Stimulated activated CD8-positive, alpha-beta memory T cell treated with anti-CD3 and anti-CD28 coated beads, Interleukin-15, amount 100 ng/mL, for 4 hours (primary cell): ENCODE data around the gene COLGALT1.

Source experiments
- DNase-seq, 2 donors: peaks; one replicate each; pipeline ENCODE4 v3.0.0-alpha.2; 2020; ENCODE audit warnings: low read depth in 2 of 2

The COLGALT1 gene

DNA sequence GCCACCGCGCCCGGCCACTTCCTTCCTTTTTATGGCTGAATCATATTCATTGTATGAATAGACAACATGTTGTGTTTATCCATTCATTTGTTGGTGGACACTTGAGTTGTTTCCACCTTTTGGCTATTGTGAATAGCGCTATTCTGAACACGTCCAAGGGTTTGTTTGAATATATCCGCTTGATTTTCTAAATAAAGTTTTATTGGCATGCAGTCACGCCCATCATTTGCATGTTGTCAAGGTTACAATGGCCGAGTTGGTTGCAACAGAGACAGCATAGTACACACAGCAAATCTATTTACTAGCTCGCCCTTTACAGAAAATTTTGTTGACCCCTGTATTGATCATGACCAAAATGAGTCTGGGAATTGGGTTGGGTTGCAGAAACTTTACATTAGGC, 43.5 kb downstream of the COLGALT1 start:
- DNase-seq = no peak

DNA sequence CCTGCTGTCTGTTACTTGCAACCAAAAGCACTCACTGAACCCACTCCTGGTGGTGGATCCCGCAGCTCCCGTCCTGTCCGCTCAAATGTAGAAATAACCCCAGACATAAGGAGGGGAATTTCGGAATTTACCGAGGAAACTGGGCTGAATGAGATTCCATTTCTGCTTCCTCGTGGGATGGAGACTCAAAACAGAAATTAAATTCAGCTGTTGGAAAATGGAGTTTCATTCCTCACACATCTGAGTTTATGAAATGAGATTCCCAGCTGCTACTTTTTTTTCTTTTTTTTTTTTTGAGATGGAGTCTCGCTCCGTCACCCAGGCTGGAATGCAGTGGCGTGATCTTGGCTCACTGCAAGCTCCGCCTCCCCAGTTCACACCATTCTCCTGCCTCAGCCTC, 44.3 kb downstream of the COLGALT1 start:
- DNase-seq = no peak

DNA sequence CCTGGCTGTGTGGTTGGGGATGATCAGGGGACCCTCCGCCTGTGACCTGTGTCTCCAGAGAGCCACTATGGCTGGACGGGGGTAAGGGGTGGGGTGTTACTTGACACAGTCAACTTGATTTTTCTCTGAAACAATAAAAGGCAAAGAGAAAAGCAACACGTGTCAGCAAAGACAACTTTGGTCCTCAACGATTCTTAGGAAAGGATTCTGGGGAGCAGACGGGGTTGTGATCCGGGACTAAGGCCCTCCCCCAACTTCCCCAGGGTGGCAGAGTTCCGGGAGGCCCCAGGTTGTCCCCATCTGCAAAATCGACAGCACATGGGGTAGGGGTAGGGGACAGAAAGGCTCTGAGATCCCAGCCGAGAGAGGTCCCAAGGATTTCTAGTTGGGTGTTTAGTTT, 46.2 kb downstream of the COLGALT1 start:
- no peak for DNase-seq

DNA sequence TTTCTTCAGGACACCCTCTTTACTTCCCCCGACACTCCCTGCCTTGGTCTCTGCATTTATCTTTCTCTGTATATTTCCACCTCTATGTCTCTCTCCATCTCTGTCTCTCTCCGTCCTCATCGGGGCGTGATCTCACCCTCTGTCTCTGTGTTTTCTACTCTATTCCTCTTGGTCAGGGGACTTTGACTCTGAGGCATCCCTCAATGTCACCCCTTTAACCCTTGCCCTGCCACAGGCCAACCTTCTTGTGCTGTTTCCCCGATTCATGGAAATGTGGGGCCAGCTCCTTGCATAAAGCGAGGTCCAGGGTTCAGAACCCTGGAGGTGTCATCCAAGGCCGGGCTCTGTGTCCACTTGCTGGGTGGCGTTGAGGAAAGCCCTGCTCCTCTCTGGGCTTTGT, 46.8 kb downstream of the COLGALT1 start:
- DNase-seq = no peak

DNA sequence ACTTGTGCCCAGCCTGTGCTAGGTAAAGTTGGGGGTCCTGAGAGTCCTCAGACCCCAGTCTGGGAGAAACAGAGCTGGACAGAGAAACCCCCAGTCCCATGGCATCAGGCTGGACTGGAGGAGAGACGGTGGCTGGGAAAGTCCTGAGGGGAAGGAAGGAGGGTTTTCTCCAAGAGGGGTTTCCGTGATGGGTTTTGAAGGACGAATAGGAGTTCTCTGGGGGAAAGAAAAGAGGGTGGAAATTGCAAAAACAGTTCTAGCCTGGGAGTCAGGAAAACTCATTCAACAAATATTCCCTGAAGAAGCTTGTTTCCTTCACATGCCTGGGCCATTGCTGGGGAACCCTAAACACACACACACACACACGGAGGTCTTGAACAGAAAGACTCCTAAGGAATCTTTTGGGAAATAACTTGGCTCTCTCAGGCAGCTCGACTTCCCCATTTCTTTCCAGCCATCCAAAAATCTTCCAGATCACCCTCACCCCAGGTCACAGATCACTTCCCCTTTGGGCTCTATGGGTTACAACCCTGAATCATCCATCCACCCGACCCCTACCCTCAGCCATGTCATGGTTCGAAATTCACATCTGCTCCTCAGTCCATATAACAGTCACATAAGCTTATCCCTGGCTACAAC, 47.5 kb downstream of the COLGALT1 start:
- no peak for DNase-seq

DNA sequence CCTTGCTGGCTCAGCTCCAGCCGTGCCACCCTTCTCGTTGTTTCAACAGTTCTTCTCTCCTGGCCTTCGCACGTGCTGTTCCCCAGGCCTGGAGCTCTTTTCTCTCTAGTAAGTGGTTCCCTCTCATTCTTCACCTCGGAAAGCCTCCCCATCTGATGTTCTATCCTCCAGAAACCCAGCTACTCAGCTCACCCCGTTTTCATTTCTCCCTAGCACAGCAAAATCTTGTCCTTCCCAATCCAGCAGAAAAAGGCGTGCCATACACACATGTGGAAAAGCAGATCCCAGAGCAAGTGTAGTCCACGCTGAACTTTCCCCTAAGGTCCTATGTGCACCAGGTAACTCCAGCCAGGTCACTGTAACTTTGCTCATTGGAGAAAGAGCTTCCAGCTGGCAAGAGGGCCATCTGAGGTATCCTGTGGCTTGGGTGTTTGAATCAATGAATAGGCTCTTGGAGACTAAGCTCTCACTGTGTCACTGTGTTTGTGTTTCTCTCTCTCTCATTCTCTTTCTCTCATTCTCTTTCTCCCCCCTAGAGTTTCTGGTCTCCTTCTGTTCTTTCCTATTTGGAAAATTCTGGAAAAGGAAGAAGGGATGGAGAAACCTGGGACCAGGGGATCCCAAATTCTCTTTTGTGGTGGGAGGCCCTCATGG, 49.0 kb downstream of the COLGALT1 start:
- DNase-seq = no peak

DNA sequence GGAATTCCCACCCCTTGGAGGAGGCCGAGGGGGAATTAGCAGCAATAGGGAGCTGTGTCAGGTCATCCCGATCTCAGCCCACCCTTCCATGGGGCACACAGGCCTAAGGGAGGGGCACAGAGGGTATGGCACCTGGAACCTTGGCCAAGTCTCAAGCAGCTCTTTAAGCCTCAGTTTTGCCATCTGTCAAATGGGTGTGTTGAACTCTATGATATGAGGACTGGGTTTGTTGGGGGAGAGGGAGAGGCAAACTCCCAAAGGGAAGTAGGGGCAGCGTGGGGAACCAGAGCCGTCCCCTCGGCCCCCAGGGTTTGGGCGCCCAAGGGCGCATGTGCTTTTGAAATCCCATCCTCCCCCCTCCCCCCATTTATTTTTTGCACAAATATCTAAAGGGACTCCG, 49.7 kb downstream of the COLGALT1 start:
- DNase-seq = no peak

DNA sequence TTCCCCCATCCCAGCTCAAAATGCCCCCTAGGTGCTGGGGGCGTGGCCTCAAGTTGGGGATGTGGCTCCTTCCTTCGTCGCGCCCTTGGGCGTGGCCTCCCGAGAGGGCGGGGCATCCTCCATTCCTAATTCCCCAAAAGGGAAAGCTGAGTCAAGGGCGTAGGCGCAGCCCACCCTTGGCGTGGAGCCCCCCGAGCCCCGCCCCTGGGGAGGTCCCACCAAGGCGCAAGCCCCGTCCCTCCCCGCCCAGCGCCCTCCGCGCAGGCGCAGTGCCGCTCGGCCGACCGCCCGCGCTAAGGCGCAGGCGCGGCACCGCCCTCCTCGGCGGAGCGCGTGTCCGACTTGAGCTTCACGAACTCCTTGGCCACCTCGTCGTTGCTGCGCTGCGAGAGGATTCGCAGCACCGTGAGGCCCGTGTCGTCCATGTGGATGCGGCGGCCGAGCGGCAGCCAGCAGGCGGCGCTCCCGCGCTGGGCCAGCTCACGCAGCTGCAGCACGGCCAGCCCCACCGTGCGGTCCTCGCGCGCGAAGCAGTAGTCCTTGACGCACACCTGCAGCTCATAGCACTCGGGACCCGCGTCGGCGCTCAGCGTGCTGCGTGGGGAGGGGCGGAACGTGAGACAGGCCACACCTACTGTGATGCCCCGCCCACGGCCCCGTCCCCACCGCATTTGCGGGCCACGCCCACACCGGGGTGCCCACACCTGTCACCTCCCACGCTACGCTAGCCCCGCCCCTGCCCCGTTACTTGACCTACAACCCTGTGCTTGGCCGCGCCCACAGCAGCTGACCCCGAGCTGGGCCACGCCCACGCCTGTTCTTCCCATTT, 50.5 kb downstream of the COLGALT1 start:
- DNase-seq = peak; percentile 56 to 71

DNA sequence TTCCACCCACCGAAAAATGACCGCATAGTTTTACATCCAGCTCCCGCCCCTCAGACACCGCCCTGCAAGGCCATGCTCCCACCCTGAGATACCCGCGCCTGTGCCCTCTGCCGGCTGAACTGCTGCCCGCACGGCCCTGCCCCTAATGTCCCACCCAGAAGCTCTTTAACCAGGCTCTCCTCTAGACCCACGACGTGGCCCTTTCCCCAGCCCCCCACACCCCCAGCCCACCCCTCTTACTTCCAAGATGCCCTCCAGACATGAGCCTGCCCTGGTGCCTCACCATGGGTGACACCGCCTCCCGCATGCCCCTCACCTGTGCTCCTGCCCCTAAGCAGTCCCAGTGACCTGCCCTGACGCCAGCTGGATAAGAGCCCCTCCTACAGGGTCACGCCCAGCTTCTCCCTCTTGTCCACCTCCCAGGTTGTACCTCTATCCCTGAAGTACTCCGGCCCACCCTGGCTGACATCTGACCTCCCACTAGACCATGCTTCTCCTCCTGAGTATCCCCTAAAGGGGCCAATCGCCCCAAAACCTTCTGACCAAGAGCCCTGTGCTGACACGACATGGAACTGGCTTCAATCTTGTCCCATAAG, 51.2 kb downstream of the COLGALT1 start:
- DNase-seq = no peak

DNA sequence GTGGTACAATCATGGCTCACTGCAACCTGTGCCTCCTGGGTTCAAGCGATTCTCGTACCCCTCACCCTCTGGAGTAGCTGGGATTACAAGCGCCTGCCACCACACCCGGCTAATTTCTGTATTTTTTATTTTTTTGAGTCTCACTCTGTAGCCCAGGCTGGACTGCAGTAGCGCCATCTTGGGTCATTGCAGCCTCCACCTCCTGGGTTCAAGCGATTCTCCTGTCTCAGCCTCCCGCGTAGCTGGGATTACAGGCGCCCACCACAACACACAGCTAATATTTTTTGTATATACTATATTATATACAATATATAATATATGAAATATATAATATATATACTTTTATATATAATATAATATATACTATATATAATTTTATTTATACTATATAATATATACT, 52.5 kb downstream of the COLGALT1 start:
- no peak for DNase-seq

DNA sequence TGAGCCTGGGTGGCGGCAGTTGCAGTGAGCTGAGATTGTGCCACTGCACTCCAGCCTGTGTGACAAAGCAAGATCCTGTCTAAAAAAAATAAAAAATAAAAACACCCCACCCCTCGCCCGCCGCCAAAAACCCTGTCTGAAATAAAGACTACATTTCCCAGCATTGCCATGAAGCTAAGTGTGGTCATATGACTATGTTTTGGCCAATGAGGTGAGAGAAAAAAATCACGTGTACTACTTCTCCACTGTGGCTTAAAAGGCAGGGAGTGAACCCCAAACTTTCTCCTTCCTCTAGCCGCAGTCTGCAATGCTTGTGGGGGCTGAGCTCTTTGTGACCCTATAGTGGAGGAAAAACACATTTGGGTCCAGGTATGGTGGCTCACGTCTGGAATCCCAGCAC, 54.9 kb downstream of the COLGALT1 start:
- DNase-seq = no peak

DNA sequence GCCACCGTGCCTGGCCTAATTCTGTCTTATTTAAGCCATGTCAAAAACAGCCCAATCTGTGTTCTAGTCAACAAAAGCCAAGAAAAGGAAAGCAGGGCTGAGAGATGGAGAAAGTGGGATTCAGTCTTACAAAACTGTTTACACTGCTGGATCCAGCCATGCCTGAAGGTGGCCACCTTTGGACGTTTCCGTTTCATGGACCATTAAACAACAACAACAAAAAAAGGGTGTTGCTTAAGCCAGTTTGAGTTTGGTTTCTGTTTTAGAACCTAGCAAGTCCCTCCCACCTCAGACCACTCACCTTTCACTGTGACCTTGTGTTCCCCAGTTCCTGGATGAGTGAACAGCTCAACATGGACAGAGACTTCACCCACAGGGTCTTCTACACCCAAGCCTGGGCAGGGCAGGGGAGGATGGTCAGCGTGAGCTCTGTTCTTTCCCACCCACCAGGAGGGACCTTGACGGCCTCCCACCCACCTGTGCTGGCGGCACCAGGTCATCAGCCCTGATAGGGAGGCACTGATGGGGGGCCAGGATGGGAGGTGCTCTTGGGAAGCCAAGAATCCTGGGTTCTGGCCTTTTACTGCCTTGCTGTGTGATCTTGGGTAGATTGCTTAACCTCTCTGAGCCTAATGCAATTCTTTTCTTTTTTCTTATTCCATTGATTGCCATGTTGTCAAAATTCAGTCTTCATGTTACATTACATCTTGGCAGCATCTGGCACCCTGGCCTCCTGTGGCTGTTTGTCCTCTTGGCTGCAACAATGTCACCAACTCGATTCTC, 56.2 kb downstream of the COLGALT1 start:
- DNase-seq = no peak

DNA sequence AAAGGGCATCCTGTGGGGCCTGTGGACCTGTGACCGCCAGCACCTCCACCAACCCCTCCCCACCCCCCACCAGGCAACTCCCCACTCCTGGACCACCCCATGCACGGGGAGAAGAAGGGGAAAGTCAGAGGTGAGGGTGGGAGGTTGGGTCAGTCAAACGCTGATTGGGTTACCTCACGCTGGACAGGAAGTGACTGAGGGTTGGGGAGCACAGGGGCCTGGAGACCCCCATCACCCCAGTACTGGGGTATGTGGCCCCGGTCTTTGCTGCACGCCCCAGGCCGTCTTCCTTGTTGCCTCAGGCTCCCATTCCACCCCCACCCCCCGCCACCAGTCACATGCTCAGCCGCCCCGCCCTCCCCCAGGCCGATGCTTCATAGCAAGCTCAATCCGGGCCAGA, 59.0 kb downstream of the COLGALT1 start:
- no peak for DNase-seq

DNA sequence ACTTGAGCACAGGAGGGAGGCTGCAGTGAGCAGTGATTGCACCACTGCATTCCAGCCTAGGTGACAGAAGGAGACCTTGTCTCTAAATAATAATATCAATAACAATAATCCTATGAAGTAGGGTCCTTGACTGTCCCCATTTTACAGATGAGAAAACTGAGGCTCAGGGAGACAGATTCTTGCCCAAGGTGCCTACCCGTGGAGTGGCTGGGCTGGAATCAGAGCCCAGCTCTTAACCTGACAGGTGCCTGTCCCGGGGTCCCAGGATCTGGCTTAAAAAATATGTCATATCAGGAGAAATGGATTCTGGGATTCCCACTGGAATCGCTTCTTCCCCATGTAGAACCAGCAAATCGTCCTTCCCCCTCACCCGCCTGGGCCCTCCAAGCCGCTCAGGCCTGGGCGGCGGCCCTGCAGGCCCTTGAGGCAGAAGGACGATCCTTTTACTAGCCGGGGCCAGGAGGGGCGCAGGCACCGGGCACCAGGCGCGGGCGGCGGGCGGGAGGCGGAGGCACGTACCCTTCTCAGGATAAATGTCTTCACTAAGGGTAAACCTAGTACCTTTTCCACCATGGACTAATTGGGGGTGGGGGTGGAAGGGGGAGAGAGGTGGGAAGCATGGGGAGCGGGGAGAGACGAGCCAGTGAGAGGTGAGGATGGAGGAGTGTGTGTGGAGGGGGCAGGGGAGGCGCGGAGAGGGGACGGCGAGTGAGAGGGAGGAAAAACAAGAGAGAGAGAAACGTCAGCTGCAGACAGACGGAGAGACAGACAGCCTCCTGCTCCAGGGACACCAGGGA, 60.6 kb downstream of the COLGALT1 start:
- DNase-seq = no peak

DNA sequence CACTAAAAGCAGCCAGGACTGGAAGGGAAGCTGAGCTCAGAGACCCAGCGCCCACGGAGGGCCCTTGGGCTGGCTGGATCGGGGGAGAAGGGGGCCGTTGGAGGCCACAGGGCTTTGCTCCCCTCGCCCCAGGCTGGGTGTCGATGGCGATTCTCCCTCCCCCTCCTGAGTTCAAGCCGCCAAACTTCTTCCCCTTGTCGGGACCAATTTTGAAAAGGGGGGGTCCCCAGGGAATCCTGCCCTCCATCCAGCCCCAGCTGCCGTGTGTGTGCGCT, 61.2 kb downstream of the COLGALT1 start:
- no peak for DNase-seq

DNA sequence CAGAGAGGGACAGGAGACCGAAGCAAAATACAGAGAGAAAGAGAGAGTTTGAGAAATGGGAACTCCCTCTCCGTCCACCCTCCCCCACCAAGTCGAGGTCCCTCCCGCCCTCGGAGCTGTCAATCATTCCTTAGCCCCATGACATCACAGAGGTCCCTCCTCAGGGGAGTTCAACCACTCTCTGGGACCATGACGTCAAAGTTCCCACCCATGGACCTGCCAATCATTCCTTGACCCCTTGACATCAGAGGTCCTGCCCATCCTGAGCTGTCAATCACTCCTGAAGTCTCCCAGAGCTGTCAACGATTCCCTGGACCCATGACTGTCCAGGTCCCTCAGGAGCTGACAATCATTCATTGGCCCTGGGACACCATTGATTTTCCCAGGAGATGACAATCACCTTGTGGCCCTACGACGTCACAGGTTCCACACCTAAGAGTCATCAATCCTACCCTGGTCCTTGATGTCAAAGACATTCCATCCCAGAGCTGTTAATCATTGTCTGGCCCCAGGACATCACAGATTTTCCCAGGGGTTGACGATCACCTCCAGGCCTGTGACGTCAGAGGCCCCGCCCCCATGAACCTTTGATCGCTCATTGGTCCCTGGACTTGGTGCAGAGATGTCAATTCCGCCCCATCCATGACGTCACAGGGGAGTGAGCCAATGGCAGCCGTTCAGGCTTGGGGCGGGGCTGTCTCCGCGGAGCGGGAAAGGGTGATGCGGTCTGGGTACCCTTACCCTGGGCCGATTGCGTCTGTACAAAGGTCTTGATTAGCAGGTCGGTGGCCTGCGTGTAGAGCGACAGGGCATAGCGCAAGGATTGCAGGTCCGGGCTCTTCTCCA, 61.7 kb downstream of the COLGALT1 start:
- DNase-seq = no peak

DNA sequence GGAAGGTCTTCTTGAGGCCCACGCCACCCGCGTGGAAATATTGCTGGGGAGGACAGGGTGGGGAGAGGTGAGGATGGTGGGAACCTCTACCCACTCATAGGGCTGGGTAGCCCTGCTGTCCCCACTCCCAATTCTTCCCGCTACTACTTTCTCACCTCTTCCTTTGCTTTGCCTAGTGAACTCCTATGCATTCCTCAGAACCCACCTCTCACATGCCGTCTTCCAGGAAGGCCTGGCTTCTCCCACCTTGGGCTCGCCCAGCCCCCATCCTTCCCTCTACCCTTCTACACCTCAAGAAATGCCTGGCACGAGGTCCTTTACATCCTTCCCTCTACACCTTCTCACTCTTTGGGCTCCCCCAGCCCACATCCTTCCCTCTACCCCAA, 62.4 kb downstream of the COLGALT1 start:
- no peak for DNase-seq

DNA sequence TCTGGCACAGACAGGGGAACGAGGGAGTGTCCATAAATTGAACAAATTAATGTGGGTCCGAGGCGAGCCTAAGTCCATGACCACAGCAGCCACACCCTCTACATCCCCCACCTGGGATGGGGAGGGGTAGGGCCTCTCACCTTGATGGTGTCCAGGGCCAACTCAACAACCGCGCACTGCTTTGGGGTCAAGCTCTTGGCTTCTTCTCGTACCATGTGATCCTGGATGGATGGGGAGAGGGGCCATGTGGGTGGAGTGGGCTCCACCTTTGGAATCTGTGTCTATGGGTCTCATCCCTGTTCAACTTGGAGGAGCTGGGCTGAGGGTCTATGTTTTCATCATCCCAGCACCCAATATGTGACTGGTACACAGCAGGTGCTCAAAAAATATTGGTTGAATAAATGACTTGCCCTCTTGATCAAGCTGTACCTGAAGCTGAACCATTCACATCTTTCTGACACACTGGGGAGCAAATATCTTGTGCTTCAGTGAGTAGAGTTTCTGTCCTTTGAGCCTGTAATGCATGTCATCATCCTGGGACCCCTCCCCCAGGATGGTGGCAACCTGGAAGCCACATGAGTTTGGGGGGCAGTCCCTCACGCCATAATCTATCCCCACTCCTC, 62.9 kb downstream of the COLGALT1 start:
- DNase-seq = no peak

DNA sequence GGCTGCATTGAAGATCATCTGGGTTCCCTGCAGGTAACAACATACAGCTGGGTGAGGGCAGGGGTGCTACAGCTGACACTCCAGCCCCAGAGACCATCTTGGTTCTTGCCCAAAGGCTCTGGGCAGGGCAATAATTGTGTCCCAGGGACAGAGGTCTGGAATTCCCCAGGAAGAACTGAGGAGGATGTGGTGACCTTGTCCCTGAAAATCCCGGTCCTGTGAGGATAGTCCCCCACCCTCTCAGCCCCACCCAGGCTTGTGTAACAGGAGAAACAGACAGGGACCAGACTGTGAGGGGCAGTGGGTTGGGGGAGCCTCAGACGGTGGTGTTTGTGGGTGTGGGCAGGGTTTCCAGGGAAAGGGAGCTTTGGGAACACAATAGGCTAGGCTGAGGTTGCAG, 63.5 kb downstream of the COLGALT1 start:
- DNase-seq = no peak

DNA sequence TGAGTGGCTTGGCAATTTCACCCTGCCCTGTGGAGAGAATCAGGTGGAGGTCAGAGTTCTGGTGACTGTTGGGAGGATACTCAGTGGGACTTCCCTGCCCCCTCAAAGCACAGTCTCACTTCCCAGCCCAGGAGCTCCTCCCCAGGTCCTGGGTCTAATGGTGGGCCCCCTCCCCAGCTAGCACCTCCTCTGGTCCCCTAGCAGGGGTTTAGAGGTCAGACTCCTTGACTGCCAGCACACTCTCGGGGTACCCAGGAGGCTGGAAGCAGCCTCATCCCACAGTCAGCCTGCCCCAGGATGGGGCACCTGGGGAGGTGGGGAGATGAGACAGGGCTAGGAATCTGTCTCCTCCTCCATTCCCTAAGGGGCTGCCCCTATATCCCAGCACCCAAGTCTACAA, 65.2 kb downstream of the COLGALT1 start:
- no peak for DNase-seq
